MM.1S (cell line): Measurements from ENCODE around the gene F11.

Experiments
- DNase-seq: peaks from one replicate; pipeline ENCODE4 v3.0.0-alpha.2; 2015
- H2AFZ ChIP-seq: fragments of 300-600 bp; sonication (generic); 2 replicates; pipeline ENCODE4 v1.6.0; 2016; ENCODE audit warnings: antibody characterized with exemption, low read length
- H3F3A ChIP-seq: fragments of 300-600 bp; sonication (generic); 2 replicates; pipeline ENCODE4 v1.6.1; 2016; ENCODE audit warnings: mild to moderate bottlenecking, antibody characterized with exemption, low read length, moderate library complexity, mixed read lengths; ENCODE audit not compliant: insufficient read depth
- H3K27ac ChIP-seq: fragments of 300-600 bp; sonication (generic); 2 replicates; pipeline ENCODE4 v1.5.1; 2016; ENCODE audit warnings: mild to moderate bottlenecking, low read length
- H3K27me3 ChIP-seq: fragments of 300-600 bp; sonication (generic); replicated peaks from 2 replicates; pipeline ENCODE4 v1.6.0; 2016; ENCODE audit warnings: low read length; ENCODE audit not compliant: insufficient read depth
- H3K36me3 ChIP-seq: fragments of 300-600 bp; sonication (generic); replicated peaks from 2 replicates; pipeline ENCODE4 v1.6.1; 2016; ENCODE audit warnings: mild to moderate bottlenecking, low read length, mixed read lengths; ENCODE audit not compliant: insufficient read depth
- H3K4me1 ChIP-seq: fragments of 300-600 bp; sonication (generic); 2 replicates; pipeline ENCODE4 v1.6.1; 2016; ENCODE audit warnings: low read length, mixed read lengths
- H3K4me2 ChIP-seq: fragments of 300-600 bp; sonication (generic); 2 replicates; pipeline ENCODE4 v1.6.0; 2016; ENCODE audit warnings: low read depth, low read length
- H3K4me3 ChIP-seq: fragments of 300-600 bp; sonication (generic); 2 replicates; pipeline ENCODE4 v1.5.1; 2016; ENCODE audit warnings: low read length, mixed read lengths
- H3K79me2 ChIP-seq: fragments of 300-600 bp; sonication (generic); 2 replicates; pipeline ENCODE4 v1.6.1; 2016; ENCODE audit warnings: mixed run types, low read length, mixed read lengths
- H3K9ac ChIP-seq: fragments of 300-600 bp; sonication (generic); 2 replicates; pipeline ENCODE4 v1.6.1; 2016; ENCODE audit warnings: low read length, mixed read lengths
- H3K9me2 ChIP-seq: fragments of 300-600 bp; sonication (generic); replicated peaks from 2 replicates; pipeline ENCODE4 v1.6.1; 2016; ENCODE audit warnings: mild to moderate bottlenecking, low read length, mixed read lengths; ENCODE audit not compliant: insufficient read depth
- H3K9me3 ChIP-seq: fragments of 300-600 bp; sonication (generic); replicated peaks from 2 replicates; pipeline ENCODE4 v1.6.1; 2016; ENCODE audit warnings: mild to moderate bottlenecking, low read length, mixed read lengths; ENCODE audit not compliant: insufficient read depth
- H4K20me1 ChIP-seq: fragments of 300-600 bp; sonication (generic); 2 replicates; pipeline ENCODE4 v1.6.1; 2016; ENCODE audit warnings: mild to moderate bottlenecking, low read length, moderate library complexity, mixed read lengths; ENCODE audit not compliant: insufficient read depth
- EZH2 ChIP-seq: fragments of 300-600 bp; sonication (generic); optimal IDR thresholded peaks from 2 replicates; pipeline ENCODE3; 2017; ENCODE audit warnings: low read depth, mild to moderate bottlenecking, antibody characterized with exemption, low read length, mixed read lengths
- EZH2phosphoT487 ChIP-seq: fragments of 300-600 bp; sonication (generic); IDR thresholded peaks from 2 replicates; pipeline ENCODE4 v1.6.1; 2018; ENCODE audit warnings: antibody characterized with exemption, low read length
- TF ChIP-seq, protein P1 (sequence below): fragments of 300-600 bp; sonication (generic); IDR thresholded peaks from 2 replicates; pipeline ENCODE4 v1.5.1; 2016; ENCODE audit warnings: antibody characterized with exemption, low read length, mixed read lengths

F11 gene

DNA sequence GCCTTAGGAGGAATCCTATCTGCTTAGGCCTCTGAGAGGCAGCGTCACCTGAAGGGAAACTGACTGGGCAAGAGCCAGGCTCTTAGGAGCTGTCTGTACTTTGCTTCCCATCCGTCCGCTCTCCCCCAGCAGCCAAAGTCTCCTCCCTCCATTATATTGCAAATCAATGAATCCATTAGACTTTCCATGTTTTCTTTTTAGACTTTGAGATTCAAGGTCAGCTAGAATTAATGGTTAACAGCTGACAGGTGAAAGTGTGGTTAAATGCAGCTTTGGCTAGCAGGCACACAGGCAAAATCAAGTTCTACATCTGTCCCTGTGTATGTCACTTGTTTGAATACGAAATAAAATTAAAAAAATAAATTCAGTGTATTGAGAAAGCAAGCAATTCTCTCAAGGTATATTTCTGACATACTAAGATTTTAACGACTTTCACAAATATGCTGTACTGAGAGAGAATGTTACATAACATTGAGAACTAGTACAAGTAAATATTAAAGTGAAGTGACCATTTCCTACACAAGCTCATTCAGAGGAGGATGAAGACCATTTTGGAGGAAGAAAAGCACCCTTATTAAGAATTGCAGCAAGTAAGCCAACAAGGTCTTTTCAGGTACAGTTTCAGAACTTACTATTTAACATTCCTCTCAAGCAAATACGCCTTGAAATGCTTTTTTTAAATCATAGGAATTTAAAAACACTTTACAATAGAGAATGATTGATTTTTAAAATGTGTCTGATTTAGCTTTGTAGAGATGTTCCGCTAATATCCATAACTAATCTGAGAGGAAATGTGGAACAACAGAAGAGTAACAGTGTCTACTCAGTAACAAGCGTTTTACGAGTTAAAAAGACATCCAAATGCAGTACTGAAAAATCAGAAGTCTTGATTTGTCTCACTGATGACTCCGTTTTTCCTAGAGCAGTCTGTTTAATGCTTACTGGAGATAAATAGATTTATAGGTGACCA, at the start of gene F11:
Gene F11 (plus strand): TSS at position 507 of the 970 bp plus-strand sequence. CDS start 948 bp downstream, outside the sequence.
- Histone ChIP-seq H3K4me3 (no peak within 1 kb of the TSS), H3K4me2 (no peak within 1 kb of the TSS), H3K9me2 (no peaks in the 10 kb centered on the region), H3K27me3 (no peaks in the 10 kb centered on the region), H3K27ac (no peak within 1 kb of the TSS), H3K9me3 (no peaks in the 10 kb centered on the region), H2AFZ (no peak within 1 kb of the TSS), H3F3A (no peaks in the 10 kb centered on the region), H3K79me2 (no peaks in the 10 kb centered on the region), H3K36me3 (no peaks in the 10 kb centered on the region), H3K4me1 (no peaks in the 10 kb centered on the region), H3K9ac (no peak within 1 kb of the TSS), H4K20me1 (no peaks in the 10 kb centered on the region)
- no peak for DNase-seq
- TF ChIP-seq EZH2phosphoT487, result no peak
- TF ChIP-seq EZH2, result no peak
- TF ChIP-seq, protein P1, sequence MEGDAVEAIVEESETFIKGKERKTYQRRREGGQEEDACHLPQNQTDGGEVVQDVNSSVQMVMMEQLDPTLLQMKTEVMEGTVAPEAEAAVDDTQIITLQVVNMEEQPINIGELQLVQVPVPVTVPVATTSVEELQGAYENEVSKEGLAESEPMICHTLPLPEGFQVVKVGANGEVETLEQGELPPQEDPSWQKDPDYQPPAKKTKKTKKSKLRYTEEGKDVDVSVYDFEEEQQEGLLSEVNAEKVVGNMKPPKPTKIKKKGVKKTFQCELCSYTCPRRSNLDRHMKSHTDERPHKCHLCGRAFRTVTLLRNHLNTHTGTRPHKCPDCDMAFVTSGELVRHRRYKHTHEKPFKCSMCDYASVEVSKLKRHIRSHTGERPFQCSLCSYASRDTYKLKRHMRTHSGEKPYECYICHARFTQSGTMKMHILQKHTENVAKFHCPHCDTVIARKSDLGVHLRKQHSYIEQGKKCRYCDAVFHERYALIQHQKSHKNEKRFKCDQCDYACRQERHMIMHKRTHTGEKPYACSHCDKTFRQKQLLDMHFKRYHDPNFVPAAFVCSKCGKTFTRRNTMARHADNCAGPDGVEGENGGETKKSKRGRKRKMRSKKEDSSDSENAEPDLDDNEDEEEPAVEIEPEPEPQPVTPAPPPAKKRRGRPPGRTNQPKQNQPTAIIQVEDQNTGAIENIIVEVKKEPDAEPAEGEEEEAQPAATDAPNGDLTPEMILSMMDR, result no peak

DNA sequence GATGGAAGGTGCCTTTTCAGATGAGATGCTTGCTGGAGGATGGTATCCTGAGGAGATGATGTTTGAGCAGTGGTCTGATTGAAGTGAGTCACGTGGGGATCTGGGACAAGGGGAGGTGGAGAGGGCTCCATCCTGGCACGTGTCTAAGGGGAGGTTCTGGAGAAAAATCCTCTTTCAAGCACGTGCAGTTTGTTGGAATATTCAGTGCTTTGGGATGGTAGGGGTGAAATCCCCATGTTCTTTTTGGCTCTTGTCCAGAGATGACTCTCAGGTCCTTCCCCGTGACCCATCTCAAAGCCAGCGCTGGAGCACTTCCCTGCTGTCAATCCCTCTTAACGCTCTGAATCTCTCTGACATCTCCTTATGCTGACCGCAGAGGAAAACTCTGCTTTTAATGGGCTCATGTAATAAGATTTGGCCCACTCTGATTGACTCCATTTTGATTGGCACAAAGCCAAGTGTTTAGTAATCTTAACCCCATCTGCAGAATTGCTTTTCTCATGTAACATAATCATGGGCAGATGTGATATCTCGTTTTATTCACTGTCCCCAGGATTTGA, 49.4 kb upstream of the F11 start:
- H2AFZ ChIP-seq, result no peak overlapping the region
- no peaks in the 10 kb centered on the region for H3K27me3 ChIP-seq
- TF ChIP-seq EZH2phosphoT487, result no peak
- TF ChIP-seq, protein P1, result no peak
- no peak for TF ChIP-seq EZH2
- H4K20me1 ChIP-seq, result no peaks in the 10 kb centered on the region
- no peaks in the 10 kb centered on the region for H3K36me3 ChIP-seq
- H3K9me2 ChIP-seq, result no peaks in the 10 kb centered on the region
- no peaks in the 10 kb centered on the region for H3K4me1 ChIP-seq
- no peak overlapping the region for H3K4me2 ChIP-seq
- no peaks in the 10 kb centered on the region for H3F3A ChIP-seq
- no peak overlapping the region for H3K27ac ChIP-seq
- no peak overlapping the region for H3K4me3 ChIP-seq
- no peak overlapping the region for H3K9ac ChIP-seq
- no peak for DNase-seq
- H3K9me3 ChIP-seq, result no peaks in the 10 kb centered on the region
- H3K79me2 ChIP-seq, result no peaks in the 10 kb centered on the region

DNA sequence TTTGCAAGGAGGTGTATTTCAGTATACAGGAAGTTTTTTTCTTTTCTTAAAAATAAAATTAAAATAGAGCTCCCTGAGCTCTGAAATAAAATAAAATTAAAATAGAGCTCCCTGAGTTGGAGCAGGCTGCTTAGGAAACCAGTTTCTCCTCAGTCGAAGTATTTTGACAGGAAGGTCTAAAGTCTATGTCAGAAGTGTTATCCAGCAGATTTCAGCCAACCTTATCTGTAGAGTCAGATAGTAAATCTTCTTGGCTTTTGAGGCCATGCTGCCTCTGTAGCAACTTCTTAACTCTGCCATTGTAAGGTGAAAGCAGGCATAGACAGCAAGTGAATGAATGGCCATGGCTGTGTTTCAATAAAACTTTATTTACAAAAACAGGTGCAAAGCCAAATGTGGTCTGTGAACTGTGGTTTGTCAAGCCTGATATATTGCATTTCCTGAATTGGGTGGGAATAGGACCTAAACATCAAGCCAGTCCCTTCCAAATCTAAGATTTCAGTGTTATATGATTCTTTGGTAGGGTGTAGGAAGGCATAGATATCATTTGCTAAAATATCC, 48.2 kb upstream of the F11 start:
- TF ChIP-seq, protein P1, result no peak
- TF ChIP-seq EZH2phosphoT487 (no peak), EZH2 (no peak)
- no peak overlapping the region for H2AFZ ChIP-seq
- no peak overlapping the region for H3K4me2 ChIP-seq
- H3K4me1 ChIP-seq, result no peaks in the 10 kb centered on the region
- H3K4me3 ChIP-seq, result no peak overlapping the region
- H4K20me1 ChIP-seq, result no peaks in the 10 kb centered on the region
- H3K9me2 ChIP-seq, result no peaks in the 10 kb centered on the region
- no peaks in the 10 kb centered on the region for H3F3A ChIP-seq
- no peak overlapping the region for H3K27ac ChIP-seq
- no peaks in the 10 kb centered on the region for H3K79me2 ChIP-seq
- DNase-seq, result no peak
- H3K9me3 ChIP-seq, result no peaks in the 10 kb centered on the region
- no peaks in the 10 kb centered on the region for H3K27me3 ChIP-seq
- no peaks in the 10 kb centered on the region for H3K36me3 ChIP-seq
- no peak overlapping the region for H3K9ac ChIP-seq
